SK-N-SH (cell line): ENCODE data around the gene KEL. TPM values are rescaled to one million over a fixed set of nuclear protein-coding genes. Genes with fewer than 3 reads are reported as not detected.

ENCODE experiments used
- CTCF ChIA-PET: fragments of 300-600, 350-600 bp; formaldehyde crosslinking; extraction: SDS; loops from one replicate; lab custom pipeline; 2021; lab: Yijun Ruan, JAX
- POLR2A ChIA-PET: fragments of 350-600 bp; sonication (Branson Sonifier 250); formaldehyde crosslinking; extraction: SDS; loops from one replicate; lab custom pipeline; 2020; ENCODE audit warnings: antibody characterized with exemption, inconsistent platforms; lab: Yijun Ruan, JAX
- DNase-seq: peaks from one replicate; pipeline ENCODE4 v3.0.0; 2012
- H2AFZ ChIP-seq: fragments of 200-600 bp; sonication (generic); 2 replicates; pipeline ENCODE4 v1.8.1; 2016; ENCODE audit warnings: antibody characterized with exemption, mild to moderate bottlenecking, low read depth
- H3F3A ChIP-seq: fragments of 200-600 bp; sonication (generic); replicated peaks from 2 replicates; pipeline ENCODE3; 2016; ENCODE audit warnings: antibody characterized with exemption, mild to moderate bottlenecking; ENCODE audit not compliant: insufficient read depth
- H3K27ac ChIP-seq, 2 experiments: fragments of 200-500 bp in 1 of 2; fragments of 200-600 bp in 1 of 2; sonication (Bioruptor generic) in 1 of 2; sonication (generic), shearing (Covaris generic) in 1 of 2; 2 replicates each; pipeline versions ENCODE4 v1.5.1 to v1.6.1; 2014 to 2016; ENCODE audit warnings: low read depth in 2 of 2, inconsistent platforms in 1 of 2, low read length in 1 of 2, mild to moderate bottlenecking in 1 of 2, mixed read lengths in 1 of 2
- H3K27me3 ChIP-seq: fragments of 200-600 bp; sonication (generic), shearing (Covaris generic); 2 replicates; pipeline ENCODE4 v1.6.1; 2016; ENCODE audit warnings: mixed run types; ENCODE audit not compliant: insufficient read depth
- H3K36me3 ChIP-seq, 2 experiments: fragments of 200-500 bp in 1 of 2; fragments of 200-600 bp in 1 of 2; sonication (Bioruptor generic) in 1 of 2; sonication (generic) in 1 of 2; replicated peaks in 1 of 2; 2 replicates each; pipeline versions ENCODE3 to v1.5.1; 2014 to 2016; ENCODE audit warnings: low read length in 1 of 2, mild to moderate bottlenecking in 1 of 2; ENCODE audit not compliant: insufficient read depth in 2 of 2, control insufficient read depth in 1 of 2
- H3K4me1 ChIP-seq, 2 experiments: fragments of 200-500 bp in 1 of 2; fragments of 200-600 bp in 1 of 2; sonication (Bioruptor generic) in 1 of 2; sonication (generic), shearing (Covaris generic) in 1 of 2; 2 replicates each; pipeline versions ENCODE4 v1.5.1 to v1.6.1; 2014 to 2016; ENCODE audit warnings: low read depth in 1 of 2, low read length in 1 of 2, mixed run types in 1 of 2; ENCODE audit not compliant: insufficient read depth in 2 of 2, control insufficient read depth in 1 of 2
- H3K4me2 ChIP-seq: fragments of 200-600 bp; sonication (generic), shearing (Covaris generic); 2 replicates; pipeline ENCODE4 v1.6.1; 2017; ENCODE audit warnings: mixed run types
- H3K4me3 ChIP-seq, 2 experiments: fragments of 200-500 bp in 1 of 2; fragments of 200-600 bp in 1 of 2; sonication (Bioruptor generic) in 1 of 2; sonication (generic), shearing (Covaris generic) in 1 of 2; 2 replicates each; pipeline versions ENCODE4 v1.5.1 to v1.8.1; 2014 to 2016; ENCODE audit warnings: low read depth in 2 of 2, inconsistent platforms in 1 of 2, low read length in 1 of 2, mild to moderate bottlenecking in 1 of 2, mixed read lengths in 1 of 2, moderate library complexity in 1 of 2
- H3K79me2 ChIP-seq: fragments of 200-600 bp; sonication (generic); 2 replicates; pipeline ENCODE4 v1.8.1; 2017; ENCODE audit warnings: mild to moderate bottlenecking; ENCODE audit not compliant: insufficient read depth
- H3K9ac ChIP-seq: fragments of 200-600 bp; sonication (generic); 2 replicates; pipeline ENCODE4 v1.6.1; 2017; ENCODE audit warnings: mixed run types
- H3K9me2 ChIP-seq: fragments of 200-600 bp; sonication (generic); 2 replicates; pipeline ENCODE4 v1.6.1; 2017; ENCODE audit warnings: mixed run types
- H3K9me3 ChIP-seq: fragments of 200-600 bp; sonication (generic); 2 replicates; pipeline ENCODE4 v1.6.1; 2017; ENCODE audit warnings: mixed run types, mild to moderate bottlenecking, moderate library complexity
- H4K20me1 ChIP-seq: fragments of 200-600 bp; sonication (generic); 2 replicates; pipeline ENCODE4 v1.6.1; 2017; ENCODE audit warnings: mild to moderate bottlenecking, mixed run types; ENCODE audit not compliant: insufficient read depth
- CHD2 ChIP-seq: fragments of 150-350 bp; IDR thresholded peaks from 2 replicates; pipeline ENCODE4 v1.6.1; 2018; ENCODE audit warnings: low read length; ENCODE audit not compliant: partially characterized antibody
- FOSL2 ChIP-seq: IDR thresholded peaks from 2 replicates; pipeline ENCODE4 v1.4.0; 2012; ENCODE audit warnings: low read depth, mild to moderate bottlenecking, moderate library complexity, borderline replicate concordance
- FOXJ3 ChIP-seq: sonication (generic); formaldehyde crosslinking; IDR thresholded peaks from 2 replicates; pipeline ENCODE4 v1.5.1; 2020; ENCODE audit warnings: mild to moderate bottlenecking, missing genetic modification reagents
- FOXM1 ChIP-seq: IDR thresholded peaks from 2 replicates; pipeline ENCODE4 v1.4.0; 2012; ENCODE audit warnings: low read depth, mild to moderate bottlenecking
- GABPA ChIP-seq: IDR thresholded peaks from 2 replicates; pipeline ENCODE4 v1.4.0; 2012; ENCODE audit warnings: low read depth, mild to moderate bottlenecking
- GATA2 ChIP-seq: sonication (generic); formaldehyde crosslinking; IDR thresholded peaks from 2 replicates; pipeline ENCODE4 v1.5.0; 2020; ENCODE audit warnings: mild to moderate bottlenecking, missing genetic modification reagents
- MEF2A ChIP-seq: IDR thresholded peaks from 2 replicates; pipeline ENCODE4 v1.4.0; 2012; ENCODE audit warnings: low read depth, borderline replicate concordance
- SIN3A ChIP-seq: IDR thresholded peaks from 2 replicates; pipeline ENCODE4 v1.6.1; 2012; ENCODE audit warnings: low read depth, mild to moderate bottlenecking, low read length, moderate library complexity, borderline replicate concordance
- TAF1 ChIP-seq: IDR thresholded peaks from 2 replicates; pipeline ENCODE4 v1.6.1; 2012; ENCODE audit warnings: low read depth, mild to moderate bottlenecking, low read length, moderate library complexity, borderline replicate concordance
- TCF12 ChIP-seq: IDR thresholded peaks from 2 replicates; pipeline ENCODE4 v1.4.0; 2012
- TEAD4 ChIP-seq: IDR thresholded peaks from 2 replicates; pipeline ENCODE4 v1.4.0; 2012; ENCODE audit warnings: mild to moderate bottlenecking, borderline replicate concordance; ENCODE audit not compliant: insufficient read depth
- WGBS: methylation state at CpG from one replicate; pipeline ENCODE4 v1.1.6; 2017; ENCODE audit warnings: low lambda C conversion rate; 5-methylcytosine and 5-hydroxymethylcytosine counted together
- polyA plus RNA-seq, 3 experiments: library from polyadenylated mRNA; depleted of rRNA; stranded (reverse); fragments of >200 nt; gene quantifications; 2 replicates each; pipeline ENCODE4 v1.2.3, GENCODE V29; 2012
- TF ChIP-seq, protein P1 (sequence below): IDR thresholded peaks from 2 replicates; pipeline ENCODE4; 2012
- TF ChIP-seq, protein P2 (sequence below): fragments of 200-600 bp; sonication (generic); IDR thresholded peaks from 2 replicates; pipeline ENCODE4 v1.6.1; 2017; ENCODE audit warnings: antibody characterized with exemption, mild to moderate bottlenecking, moderate library complexity
- TF ChIP-seq, protein P3 (sequence below): fragments of 150-350 bp; IDR thresholded peaks from 2 replicates; pipeline ENCODE4 v1.6.1; 2017; ENCODE audit warnings: antibody characterized with exemption, low read length, low read depth, borderline replicate concordance
- TF ChIP-seq, protein P4 (sequence below): IDR thresholded peaks from 2 replicates; pipeline ENCODE4 v1.6.1; 2012; ENCODE audit warnings: mild to moderate bottlenecking, low read depth, low read length, moderate library complexity
- TF ChIP-seq, protein P5 (sequence below): IDR thresholded peaks from 2 replicates; pipeline ENCODE4 v1.4.0; 2012; ENCODE audit warnings: low read depth, borderline replicate concordance

KEL gene
- polyA plus RNA-seq, 1 of the 3 experiments (the other 2 are of a cell fraction), result 0.05 TPM

DNA sequence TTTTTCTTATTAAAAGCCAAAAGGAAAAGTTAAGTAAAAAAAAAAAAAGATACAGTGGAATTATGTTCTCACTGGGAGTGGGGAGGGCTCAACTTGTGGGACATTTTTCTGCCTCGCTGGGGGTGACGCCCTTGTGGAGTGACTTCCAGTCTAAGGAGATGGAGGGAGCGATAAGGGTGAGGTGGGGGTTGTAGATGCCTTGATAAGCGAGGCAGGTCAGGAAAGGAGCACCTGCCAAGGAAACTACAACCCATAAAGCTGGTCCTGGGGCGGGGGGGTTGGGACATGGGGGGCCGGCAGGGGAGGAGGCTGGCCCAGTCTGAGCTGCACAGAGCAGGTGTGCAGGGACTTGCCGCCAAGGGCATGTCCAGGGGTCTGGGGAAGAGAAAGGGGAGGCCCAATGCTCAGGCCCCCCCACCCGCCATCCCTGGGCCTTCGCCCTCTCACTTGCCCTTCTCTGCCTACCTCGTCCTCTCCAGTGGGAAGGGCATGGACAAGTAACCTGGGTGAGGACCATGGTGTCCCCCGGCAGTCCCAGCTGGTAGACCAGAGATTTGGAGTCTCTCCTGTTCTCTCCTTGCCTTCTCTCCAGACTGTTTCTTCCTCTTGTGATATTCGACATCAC, 26.1 kb downstream of the KEL start:
- ChIA-PET POLR2A (no interaction called here), CTCF (interaction anchor here (1.0 to 1.4 kb wide), 2 partner anchors 17 to 55 kb away, joined by 3 to 4 read pairs; no protein-coding TSS in a partner anchor)
- no peak overlapping the region for H3K4me3 ChIP-seq
- WGBS, result 16% methylated on average over 12 of the region's 12 CpGs
- no peak overlapping the region for H3K4me2 ChIP-seq
- no peaks in the 10 kb centered on the region for H3K9me3 ChIP-seq
- H3K36me3 ChIP-seq, result no peaks in the 10 kb centered on the region
- no peaks in the 10 kb centered on the region for H3K9me2 ChIP-seq
- no peak overlapping the region for H3K9ac ChIP-seq
- no peak for DNase-seq
- H3K79me2 ChIP-seq, result no peaks in the 10 kb centered on the region
- TF ChIP-seq FOXM1 (no peak), TAF1 (no peak), CHD2 (no peak), GATA2 (CRISPR knock-in tag) (no peak), TEAD4 (no peak), GABPA (no peak), FOXJ3 (no peak), SIN3A (no peak)
- TF ChIP-seq, protein P1, sequence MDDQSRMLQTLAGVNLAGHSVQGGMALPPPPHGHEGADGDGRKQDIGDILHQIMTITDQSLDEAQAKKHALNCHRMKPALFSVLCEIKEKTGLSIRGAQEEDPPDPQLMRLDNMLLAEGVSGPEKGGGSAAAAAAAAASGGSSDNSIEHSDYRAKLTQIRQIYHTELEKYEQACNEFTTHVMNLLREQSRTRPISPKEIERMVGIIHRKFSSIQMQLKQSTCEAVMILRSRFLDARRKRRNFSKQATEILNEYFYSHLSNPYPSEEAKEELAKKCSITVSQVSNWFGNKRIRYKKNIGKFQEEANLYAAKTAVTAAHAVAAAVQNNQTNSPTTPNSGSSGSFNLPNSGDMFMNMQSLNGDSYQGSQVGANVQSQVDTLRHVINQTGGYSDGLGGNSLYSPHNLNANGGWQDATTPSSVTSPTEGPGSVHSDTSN, result no peak
- no peak overlapping the region for H2AFZ ChIP-seq
- no peaks in the 10 kb centered on the region for H3F3A ChIP-seq
- no peak overlapping the region for H3K27ac ChIP-seq
- peaks cover 0 to 7% of the 10 kb centered on the region in 2 experiments; a peak in 2 of 4 replicates for H3K4me1 ChIP-seq
- no peaks in the 10 kb centered on the region for H4K20me1 ChIP-seq
- peaks cover 57% of the 10 kb centered on the region for H3K27me3 ChIP-seq

DNA sequence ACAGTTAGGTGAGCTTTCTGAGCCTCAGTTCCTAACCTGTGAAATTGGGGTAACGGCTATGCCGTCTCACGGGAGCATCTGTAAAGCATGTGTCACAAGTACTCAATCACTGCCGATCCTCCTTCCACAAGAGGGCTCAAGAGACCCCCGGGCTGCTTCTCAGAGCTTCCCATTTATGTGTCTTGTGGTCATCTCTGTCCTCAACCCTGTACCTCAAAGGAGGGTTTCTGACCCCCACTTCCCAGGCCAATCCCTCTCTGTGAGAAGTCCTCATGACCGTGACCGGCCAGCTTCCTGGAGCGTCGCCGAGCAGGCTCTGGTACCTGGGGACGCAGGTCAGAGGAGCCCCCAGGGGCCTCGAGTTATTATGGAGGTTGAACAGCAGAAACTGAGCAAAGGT, 28.1 kb downstream of the KEL start:
- H3K9ac ChIP-seq, result no peak overlapping the region
- H3K9me2 ChIP-seq, result no peaks in the 10 kb centered on the region
- no peak for DNase-seq
- no peaks in the 10 kb centered on the region for H3K79me2 ChIP-seq
- ChIA-PET CTCF (interaction anchor here (1.2 to 3.5 kb wide), 2 partner anchors 69 to 80 kb away, joined by 3 to 10 read pairs; no protein-coding TSS in a partner anchor), POLR2A (no interaction called here)
- no peaks in the 10 kb centered on the region for H4K20me1 ChIP-seq
- no peaks in the 10 kb centered on the region for H3F3A ChIP-seq
- H3K27me3 ChIP-seq, result peaks cover 51% of the 10 kb centered on the region; the same call in 1 of the 2 replicates
- H3K27ac ChIP-seq, result no peak overlapping the region
- H3K4me2 ChIP-seq, result no peak overlapping the region
- H3K4me1 ChIP-seq, result no peaks in the 10 kb centered on the region
- no peaks in the 10 kb centered on the region for H3K9me3 ChIP-seq
- no peaks in the 10 kb centered on the region for H3K36me3 ChIP-seq
- no peak overlapping the region for H2AFZ ChIP-seq
- H3K4me3 ChIP-seq, result no peak overlapping the region
- 7% methylated on average over 12 of the region's 12 CpGs for WGBS
- no peak for TF ChIP-seq FOXJ3
- TF ChIP-seq SIN3A, result no peak
- TF ChIP-seq GATA2 (CRISPR knock-in tag), result no peak
- no peak for TF ChIP-seq TCF12
- TF ChIP-seq, protein P2, sequence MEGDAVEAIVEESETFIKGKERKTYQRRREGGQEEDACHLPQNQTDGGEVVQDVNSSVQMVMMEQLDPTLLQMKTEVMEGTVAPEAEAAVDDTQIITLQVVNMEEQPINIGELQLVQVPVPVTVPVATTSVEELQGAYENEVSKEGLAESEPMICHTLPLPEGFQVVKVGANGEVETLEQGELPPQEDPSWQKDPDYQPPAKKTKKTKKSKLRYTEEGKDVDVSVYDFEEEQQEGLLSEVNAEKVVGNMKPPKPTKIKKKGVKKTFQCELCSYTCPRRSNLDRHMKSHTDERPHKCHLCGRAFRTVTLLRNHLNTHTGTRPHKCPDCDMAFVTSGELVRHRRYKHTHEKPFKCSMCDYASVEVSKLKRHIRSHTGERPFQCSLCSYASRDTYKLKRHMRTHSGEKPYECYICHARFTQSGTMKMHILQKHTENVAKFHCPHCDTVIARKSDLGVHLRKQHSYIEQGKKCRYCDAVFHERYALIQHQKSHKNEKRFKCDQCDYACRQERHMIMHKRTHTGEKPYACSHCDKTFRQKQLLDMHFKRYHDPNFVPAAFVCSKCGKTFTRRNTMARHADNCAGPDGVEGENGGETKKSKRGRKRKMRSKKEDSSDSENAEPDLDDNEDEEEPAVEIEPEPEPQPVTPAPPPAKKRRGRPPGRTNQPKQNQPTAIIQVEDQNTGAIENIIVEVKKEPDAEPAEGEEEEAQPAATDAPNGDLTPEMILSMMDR, result no peak
- no peak for TF ChIP-seq FOSL2
- TF ChIP-seq, protein P3, sequence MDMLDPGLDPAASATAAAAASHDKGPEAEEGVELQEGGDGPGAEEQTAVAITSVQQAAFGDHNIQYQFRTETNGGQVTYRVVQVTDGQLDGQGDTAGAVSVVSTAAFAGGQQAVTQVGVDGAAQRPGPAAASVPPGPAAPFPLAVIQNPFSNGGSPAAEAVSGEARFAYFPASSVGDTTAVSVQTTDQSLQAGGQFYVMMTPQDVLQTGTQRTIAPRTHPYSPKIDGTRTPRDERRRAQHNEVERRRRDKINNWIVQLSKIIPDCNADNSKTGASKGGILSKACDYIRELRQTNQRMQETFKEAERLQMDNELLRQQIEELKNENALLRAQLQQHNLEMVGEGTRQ, result no peak
- TF ChIP-seq FOXM1, result no peak
- TF ChIP-seq, protein P4, sequence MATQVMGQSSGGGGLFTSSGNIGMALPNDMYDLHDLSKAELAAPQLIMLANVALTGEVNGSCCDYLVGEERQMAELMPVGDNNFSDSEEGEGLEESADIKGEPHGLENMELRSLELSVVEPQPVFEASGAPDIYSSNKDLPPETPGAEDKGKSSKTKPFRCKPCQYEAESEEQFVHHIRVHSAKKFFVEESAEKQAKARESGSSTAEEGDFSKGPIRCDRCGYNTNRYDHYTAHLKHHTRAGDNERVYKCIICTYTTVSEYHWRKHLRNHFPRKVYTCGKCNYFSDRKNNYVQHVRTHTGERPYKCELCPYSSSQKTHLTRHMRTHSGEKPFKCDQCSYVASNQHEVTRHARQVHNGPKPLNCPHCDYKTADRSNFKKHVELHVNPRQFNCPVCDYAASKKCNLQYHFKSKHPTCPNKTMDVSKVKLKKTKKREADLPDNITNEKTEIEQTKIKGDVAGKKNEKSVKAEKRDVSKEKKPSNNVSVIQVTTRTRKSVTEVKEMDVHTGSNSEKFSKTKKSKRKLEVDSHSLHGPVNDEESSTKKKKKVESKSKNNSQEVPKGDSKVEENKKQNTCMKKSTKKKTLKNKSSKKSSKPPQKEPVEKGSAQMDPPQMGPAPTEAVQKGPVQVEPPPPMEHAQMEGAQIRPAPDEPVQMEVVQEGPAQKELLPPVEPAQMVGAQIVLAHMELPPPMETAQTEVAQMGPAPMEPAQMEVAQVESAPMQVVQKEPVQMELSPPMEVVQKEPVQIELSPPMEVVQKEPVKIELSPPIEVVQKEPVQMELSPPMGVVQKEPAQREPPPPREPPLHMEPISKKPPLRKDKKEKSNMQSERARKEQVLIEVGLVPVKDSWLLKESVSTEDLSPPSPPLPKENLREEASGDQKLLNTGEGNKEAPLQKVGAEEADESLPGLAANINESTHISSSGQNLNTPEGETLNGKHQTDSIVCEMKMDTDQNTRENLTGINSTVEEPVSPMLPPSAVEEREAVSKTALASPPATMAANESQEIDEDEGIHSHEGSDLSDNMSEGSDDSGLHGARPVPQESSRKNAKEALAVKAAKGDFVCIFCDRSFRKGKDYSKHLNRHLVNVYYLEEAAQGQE, result no peak
- no peak for TF ChIP-seq TEAD4
- TF ChIP-seq, protein P5, sequence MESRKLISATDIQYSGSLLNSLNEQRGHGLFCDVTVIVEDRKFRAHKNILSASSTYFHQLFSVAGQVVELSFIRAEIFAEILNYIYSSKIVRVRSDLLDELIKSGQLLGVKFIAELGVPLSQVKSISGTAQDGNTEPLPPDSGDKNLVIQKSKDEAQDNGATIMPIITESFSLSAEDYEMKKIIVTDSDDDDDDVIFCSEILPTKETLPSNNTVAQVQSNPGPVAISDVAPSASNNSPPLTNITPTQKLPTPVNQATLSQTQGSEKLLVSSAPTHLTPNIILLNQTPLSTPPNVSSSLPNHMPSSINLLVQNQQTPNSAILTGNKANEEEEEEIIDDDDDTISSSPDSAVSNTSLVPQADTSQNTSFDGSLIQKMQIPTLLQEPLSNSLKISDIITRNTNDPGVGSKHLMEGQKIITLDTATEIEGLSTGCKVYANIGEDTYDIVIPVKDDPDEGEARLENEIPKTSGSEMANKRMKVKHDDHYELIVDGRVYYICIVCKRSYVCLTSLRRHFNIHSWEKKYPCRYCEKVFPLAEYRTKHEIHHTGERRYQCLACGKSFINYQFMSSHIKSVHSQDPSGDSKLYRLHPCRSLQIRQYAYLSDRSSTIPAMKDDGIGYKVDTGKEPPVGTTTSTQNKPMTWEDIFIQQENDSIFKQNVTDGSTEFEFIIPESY, result no peak
- TF ChIP-seq MEF2A, result no peak
